HG03196 (cell line): ENCODE measurements around the gene PNP.
"Not testable (repeated sequence)": the region's sequence is repeated elsewhere in the genome, so short reads cannot be mapped to it uniquely, and the experiment has no call there.

Experiments
- ATAC-seq: cut with Tn5 transposase; IDR thresholded peaks from one replicate; pipeline ENCODE4 v1.9.1; 2021; ENCODE audit not compliant: unreplicated experiment

Gene PNP

DNA sequence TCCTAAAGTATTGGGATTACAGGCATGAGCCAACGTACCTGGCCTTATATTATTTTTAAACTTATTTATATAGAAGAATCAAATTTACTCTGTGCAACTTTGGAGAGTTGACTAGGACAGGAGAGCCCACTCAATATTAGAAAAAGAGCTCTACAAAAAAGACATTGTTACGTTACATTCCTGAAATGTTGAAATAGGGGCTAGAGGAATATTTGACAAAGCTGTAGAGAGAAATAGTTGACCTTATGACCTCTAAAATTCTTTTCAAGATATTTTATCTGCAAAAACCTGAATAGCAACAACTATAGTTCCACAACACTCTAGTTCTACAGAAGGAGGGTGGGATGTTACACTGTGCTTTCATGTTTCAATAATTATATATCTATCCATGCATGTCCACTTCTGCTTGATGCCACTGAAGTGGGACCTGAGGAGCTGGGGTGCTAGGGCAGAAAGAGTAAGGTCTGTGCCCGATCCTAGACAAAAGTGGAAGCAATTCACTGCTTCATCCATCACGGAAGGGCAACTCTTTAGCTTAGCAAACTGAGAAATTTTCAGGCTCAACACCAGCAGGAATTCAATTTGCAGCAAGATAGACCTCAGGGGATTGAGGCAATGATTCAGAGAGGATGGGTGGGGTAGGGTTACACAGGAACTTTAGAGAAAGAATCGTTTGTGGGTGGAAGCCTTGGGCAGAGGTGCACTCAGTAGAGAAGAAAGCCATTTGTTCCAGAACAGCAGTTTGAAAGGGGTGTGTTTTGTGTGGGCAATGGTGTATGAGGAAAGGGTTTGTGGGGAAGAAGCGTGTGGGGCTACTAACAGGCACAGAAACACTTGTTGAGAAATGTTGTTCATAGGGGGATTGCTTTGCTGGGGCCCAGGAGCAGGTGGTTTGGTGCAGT is 20.1 kb downstream of the PNP start:
- ATAC-seq: peak; percentile 41

DNA sequence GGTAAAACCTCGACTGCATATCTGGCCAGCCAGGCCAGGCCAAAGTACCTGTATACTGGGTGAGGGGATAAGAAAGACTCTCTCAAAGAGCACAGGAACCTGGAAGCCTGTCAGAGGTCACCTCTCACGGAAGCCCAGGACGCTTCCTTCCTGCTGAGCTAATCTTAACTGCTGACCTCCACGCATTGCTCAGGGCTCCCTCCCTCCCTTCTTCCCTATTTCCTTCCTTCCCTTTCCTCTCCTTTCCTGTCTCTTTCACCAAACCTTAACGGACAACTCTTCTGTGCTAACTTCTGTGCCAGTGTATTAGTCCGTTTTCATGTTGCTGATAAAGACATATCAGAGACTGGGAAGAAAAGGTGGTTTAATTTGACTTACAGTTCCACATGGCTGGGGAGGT is 21.4 kb downstream of the PNP start:
- ATAC-seq: no peak

DNA sequence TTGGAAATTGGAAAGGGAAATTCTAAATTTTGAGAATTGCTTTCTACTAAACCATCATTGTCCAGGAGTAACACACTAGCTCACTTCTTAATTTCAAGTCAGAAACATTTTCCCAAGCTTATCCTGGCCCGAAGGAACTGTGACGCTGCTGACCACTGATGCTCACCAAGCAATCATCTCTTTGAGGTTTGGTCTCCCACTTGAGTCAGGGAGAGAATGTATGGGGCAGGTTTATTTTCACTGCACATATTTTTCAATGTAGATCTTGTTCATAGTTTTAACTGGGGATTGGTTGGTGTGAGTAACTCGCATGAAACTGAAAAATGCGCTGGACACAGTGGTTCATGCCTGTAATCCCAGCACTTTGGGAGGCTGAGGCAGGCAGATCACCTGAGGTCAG is 23.3 kb downstream of the PNP start:
- ATAC-seq: no peak

DNA sequence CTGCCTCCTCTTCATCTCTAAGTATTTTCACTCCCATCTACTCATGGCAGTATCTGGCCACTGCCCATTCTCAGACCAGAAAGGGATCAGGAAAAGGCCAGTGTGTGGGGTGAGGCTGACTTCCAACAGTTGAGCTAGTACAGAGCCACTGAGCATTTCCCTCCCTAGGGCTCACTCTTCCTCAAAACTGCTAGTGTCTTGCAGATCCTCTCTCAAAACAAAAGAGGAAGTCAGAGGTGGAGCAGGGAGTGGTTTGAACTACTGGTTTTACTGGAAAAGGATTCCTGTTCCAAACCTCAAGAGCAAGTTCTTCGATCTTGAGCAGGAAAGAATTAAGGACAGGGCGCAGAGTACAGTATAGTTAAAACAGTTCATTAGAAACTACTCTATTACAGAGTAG is 24.4 kb downstream of the PNP start:
- no peak for ATAC-seq

DNA sequence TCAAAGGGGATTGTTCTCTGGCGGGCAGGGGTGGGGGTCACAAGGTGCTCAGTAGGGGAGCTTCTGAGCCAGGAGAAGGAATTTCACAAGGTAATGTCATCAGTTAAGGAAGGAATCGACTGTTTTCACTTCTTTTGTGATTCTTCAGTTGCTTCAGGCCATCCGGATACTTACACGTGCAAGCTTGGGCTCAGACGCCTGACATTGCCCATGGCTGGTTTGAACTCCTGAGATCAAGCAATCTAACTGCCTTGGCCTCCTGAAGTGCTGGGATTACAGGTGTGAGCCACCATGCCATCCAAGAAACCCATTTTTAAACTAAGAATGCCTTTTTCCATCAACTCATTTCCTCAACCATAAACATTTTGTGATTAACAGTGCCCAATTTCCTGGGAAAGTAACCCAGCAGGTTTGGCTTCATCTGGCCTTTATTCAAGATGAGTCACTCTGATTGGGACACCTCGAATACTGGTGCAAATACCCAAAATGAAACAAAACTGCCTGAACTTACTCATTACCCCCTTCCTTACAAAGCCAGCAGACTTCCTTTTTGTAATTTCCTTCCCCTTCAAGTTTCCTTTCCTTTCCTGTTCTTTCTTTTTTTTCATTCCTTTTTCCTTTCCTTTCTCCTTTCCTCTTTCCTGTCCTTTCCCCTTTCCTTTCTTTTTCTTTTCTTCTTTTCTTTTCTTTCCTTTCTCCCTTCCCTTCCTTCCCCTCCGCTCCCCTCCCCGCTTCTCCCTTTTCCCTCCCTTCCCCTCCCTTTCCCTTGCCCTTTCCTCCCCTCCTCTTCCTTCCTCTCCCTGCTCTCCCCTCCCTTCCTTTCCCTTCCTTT is 25.9 kb downstream of the PNP start:
- ATAC-seq: no peak

DNA sequence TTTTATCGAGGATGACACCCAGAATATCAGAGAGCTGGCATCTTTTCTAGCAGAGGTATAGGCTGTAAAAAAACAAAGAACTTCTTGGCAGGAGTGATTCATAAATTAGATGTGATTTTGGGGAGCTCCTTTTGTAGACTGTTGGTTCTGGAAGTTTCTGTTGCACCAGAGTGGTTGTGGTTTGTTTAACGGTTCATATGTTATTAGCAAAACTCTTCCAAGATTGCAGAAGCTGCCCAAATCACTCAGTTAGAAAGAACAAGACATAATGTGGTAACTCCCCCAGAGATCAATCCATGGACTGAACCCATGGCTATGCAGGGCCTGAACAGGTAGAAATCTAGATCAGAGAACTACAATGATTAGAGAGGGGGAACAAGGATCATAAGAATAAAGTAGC is 29.4 kb downstream of the PNP start:
- no peak for ATAC-seq

DNA sequence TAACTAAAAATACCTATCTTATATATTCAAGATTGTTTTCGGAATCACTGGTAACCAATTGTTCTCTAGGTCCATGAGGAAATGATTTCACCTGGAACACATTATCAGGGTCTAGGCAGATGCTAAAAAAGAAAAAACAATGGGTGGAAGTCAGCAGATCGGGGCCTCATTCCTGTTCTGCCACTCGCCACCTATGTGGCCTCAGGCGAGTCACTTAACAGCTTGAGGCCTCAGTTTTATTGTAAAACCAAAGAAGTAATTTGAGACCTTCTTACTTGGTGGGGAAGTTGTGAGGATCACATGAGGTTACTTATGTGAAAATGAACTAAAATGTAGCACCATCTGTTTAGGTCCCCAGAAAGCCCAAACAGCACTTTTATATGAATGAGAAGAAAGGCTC is 29.9 kb downstream of the PNP start:
- no peak for ATAC-seq

DNA sequence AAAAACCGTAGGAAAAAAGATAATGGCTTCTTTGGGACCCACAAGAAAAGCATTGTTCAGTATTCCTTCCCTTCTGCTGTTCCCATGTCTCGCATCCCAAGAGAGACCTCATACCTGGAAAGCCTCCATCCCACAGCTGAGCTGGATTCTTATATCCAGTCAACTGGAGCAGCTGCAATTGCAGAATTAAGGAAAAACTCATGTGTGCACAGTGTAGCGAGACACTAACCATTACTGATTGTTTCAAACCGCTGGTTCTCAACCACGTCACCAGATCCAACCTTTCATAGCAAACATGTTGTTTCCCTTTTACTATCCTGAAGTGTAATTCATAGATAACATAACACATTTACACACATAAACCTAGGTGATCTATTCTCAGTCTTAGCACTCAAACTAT is 30.7 kb downstream of the PNP start:
- no peak for ATAC-seq

DNA sequence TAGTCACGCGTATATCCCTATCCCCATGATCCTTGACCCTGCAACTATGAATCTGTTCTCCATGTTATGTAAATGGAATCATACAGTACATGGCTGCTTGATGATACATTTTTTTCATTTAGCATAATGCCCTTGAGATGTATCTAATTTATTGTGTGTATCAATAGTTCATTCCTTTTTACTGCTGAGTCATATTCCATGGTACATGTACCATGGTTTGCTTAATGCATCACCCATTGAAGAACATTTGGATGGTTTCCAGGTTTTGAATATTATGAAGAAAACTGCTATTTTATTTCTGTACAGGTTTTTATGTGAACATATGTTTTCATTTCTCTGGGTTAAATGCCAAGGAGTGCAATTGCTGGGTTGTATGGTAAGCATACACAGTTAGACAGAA is 32.1 kb downstream of the PNP start:
- ATAC-seq: no peak

DNA sequence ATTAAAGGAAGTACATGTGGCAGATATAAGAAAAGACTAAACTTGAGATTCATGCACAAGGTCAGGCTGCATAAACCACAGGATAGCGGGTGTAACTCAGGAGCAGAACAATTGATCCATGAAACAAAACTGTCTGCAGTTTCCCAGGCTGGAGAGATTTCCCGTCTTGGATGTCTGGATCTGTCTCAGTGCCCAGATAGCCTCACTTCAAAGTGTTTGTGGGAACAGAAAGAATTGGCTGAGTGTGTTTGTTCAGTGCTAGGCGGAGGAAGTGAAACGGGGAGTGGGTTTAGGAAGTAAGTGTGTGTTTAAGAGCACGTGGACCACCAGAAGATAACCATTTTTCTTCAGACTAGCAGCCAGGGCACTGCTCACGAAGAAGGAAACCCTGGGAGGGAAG is 34.7 kb downstream of the PNP start:
- ATAC-seq: no peak

DNA sequence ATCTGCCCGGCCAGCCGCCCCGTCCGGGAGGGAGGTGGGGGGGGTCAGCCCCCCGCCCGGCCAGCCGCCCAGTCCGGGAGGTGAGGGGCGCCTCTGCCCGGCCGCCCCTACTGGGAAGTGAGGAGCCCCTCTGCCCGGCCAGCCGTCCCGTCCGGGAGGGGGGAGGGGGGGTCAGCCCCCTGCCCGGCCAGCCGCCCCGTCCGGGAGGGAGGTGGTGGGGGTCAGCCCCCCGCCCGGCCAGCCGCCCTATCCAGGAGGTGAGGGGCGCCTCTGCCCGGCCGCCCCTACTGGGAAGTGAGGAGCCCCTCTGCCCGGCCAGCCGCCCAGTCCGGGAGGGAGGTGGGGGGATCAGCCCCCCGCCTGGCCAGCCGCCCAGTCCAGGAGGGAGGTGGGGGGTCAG is 37.1 kb downstream of the PNP start:
- ATAC-seq: not testable (repeated sequence)

DNA sequence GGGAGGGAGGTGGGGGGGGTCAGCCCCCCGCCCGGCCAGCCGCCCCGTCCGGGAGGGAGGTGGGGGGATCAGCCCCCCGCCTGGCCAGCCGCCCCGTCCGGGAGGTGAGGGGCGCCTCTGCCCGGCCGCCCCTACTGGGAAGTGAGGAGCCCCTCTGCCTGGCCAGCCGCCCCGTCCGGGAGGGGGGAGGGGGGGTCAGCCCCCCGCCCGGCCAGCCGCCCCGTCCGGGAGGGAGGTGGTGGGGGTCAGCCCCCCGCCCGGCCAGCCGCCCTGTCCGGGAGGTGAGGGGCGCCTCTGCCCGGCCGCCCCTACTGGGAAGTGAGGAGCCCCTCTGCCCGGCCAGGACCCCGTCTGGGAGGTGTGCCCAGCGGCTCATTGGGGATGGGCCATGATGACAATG is 37.5 kb downstream of the PNP start:
- not testable (repeated sequence) for ATAC-seq

DNA sequence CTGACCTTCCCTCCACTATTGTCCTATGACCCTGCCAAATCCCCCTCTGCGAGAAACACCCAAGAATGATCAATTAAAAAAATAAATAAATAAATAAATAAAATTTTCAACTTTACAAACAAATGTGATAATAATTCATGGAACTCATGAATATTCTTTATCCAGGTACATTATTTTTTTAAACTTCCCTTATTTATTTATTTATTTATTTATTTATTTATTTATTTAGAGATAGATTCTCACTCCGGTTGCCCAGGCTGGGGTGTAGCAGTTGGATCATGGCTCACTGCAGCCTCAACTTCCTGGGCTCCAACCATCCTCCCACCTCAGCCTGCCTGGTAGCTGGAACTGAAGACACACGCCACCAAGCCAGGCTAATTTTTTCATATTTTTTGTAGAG is 38.3 kb downstream of the PNP start:
- ATAC-seq: not testable (repeated sequence)

DNA sequence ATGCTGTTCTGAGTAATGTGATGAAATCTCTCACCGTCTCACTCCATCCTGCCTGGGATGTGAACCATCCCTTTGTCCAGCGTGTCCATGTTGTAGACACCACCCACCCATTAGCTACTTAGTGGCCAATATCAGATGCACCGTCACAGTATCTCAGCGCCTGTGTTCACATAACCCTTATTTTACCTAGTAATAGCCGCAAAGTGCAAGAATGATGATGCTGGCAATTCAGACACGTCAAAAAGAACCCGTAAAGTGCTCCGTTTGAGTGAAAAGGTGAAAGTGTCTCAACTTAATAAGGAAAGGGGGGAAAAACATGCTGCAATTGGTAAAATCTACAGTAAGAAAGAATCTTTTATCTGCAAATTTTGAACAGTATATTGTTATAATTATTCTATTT is 39.2 kb downstream of the PNP start:
- no peak for ATAC-seq

DNA sequence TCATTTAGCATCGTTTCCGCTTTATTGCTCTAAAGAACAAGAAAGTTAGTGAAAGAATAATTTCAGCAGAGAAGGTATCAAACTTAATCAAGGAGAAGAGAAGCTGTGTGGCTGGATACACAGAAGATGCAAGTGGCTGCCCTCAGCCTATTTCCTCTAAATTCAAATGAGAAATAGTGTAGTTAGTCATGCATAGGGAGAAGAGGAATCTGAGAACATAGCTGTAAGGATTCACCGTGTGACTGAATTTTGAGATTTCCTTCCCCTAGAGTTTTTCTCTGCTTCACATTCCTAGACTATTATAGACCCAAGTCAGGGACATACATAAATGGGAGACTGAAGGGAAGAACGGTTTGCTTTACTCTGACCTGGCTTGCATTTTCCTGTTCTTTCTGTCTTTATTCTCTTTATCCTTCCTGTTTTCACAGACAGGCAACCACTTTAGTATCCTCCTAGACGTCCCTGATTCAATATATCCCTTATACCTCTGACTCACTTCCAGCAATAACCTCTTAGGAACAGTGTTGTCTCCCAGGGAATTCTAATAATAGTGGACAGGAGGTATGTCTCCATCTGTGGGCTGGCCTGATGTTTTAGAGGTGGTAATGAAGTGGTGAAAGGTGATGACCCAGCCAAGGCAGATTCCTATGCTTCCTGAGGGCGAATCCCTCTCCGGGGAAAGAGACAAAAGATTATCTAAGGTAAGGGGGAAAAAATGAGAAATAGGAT is 43.1 kb downstream of the PNP start:
- no peak for ATAC-seq

DNA sequence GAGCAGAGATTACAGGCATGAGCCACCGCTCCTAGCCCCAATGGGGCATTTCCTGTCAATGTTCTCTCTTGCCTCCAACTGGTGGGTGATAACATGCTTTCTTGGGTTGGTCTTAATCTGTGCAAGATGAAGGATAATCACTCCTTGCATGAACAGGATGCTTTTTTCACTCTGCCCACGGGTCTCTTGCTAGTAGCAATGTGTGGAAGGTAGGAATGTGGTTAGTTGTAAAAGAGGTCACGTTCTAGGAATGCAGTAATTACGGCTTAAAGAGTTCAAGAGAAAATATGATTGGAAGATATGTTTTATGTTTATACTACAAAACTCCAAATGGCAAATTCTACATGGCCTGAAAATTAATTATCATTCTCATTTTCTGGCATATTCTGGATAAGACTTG is 46.6 kb downstream of the PNP start:
- no peak for ATAC-seq

DNA sequence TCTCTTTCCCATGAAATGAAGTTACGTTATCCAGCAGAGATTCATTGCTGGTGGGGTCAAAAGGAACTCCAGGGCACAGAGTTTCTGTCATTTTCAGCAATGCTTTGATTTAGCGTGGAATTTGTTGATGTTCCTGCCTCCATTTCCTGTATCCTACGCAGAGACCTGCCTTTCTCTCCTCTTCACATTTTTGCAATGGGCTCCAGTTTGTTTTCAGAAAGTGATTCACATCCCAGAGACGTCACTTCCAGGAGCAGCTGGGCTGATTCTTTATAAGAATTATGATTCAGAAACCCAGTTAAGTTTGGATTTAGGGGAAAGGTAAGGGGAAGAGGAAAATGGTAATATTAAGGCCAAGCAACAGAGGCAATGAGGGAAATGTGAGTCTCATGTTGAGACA is 47.7 kb downstream of the PNP start:
- ATAC-seq: no peak

DNA sequence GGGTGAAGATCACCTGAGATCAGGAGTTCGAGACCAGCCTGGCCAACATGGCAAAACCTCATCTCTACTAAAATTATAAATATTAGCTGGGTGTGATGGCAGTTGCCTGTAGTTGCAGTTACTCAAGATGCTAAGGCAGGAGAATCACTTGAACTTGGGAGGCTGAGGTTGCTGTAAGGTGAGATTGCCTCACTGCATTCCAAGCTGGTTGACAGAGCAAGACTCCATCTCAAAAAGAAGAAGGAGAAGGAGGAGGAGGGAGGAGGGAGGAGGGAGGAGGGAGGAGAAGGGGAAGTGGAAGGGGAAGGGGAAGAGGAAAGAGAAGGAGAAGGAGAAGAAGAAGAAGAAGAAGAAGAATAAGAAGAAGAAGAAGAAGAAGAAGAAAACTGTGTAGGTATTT is 53.1 kb downstream of the PNP start:
- ATAC-seq: no peak

DNA sequence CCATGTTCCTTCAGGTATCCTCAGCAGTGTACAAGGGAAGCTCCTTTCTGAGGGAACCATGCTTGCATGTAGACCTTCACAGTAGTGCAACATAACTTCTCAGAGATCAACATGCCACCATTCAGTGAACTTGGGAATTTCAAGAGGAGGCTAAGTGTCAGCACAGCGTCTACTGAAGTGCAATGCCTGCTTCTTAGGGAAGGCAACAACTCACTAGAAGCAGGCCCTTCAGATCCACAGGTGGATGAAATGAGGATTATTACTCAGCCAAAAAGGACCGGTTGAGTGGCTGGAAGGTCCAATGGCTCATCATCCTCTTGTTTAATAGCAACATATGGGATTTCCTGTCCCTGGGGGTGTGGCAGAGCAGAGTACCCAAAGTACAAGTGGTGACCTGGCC is 54.8 kb downstream of the PNP start:
- no peak for ATAC-seq
